ENCODE data around the gene TNFRSF25. TPM values are rescaled to one million over a fixed set of nuclear protein-coding genes. Genes with fewer than 3 reads are reported as not detected.

TNFRSF25 gene
- total and polyA plus RNA-seq, 10 of the 15 experiments (the other 5 are each of a cell fraction or from before 2014, with no cell fraction given) = 0.23 to 8.6 (median 0.46) TPM; not detected in 5

DNA sequence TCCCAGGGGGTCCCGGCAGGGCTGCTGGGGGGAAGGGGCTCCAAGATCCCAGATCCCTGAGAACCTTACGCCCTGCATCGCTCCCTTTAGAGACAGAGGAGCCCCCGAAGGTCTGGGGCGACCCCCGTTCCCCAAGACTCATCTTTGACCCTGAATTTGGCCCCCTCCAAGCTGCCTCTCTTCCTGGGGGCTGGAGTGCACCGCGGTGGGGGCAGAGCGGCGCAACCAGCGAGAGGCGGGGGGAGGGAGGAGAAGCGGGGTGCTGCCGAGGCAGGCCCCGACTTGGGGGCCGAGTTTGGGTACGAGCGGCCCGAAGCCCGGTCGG is 30.9 kb upstream of the TNFRSF25 start:
- Histone ChIP-seq H3K4me2 (ENCODE audit: control insufficient read depth, insufficient read depth) (no peak overlapping the region), H3K27me3 (replicated peaks in 1 of 2; ENCODE audit: control insufficient read depth in 2 of 2, insufficient read depth in 2 of 2, low read length in 1 of 2) (peaks cover 4 to 8% of the 10 kb centered on the region in 2 experiments), H3K9ac (ENCODE audit: control insufficient read depth, insufficient read depth, low read length) (no peak overlapping the region), H3K79me2 (ENCODE audit: control insufficient read depth, insufficient read depth, low read length) (no peaks in the 10 kb centered on the region), H3K27ac (ENCODE audit: control insufficient read depth, insufficient read depth) (no peak overlapping the region), H2AFZ (ENCODE audit: control insufficient read depth, low read depth, low read length) (no peak overlapping the region), H3K4me3 (no peak overlapping the region), H4K20me1 (ENCODE audit: control insufficient read depth, insufficient read depth) (no peaks in the 10 kb centered on the region), H3K4me1 (ENCODE audit: control insufficient read depth, insufficient read depth, low read length) (no peaks in the 10 kb centered on the region), H3K36me3 (ENCODE audit: control insufficient read depth in 2 of 2, insufficient read depth in 2 of 2, low read length in 1 of 2) (no peaks in the 10 kb centered on the region), H3K9me3 (replicated peaks; ENCODE audit: control insufficient read depth, insufficient read depth, low read length) (no peaks in the 10 kb centered on the region)
- ChIA-PET POLR2A (no interaction called here), SMC1A (ENCODE audit: uncharacterized antibody, unreplicated experiment) (no interaction called here), CTCF (no interaction called here), RAD21 (ENCODE audit: unreplicated experiment) (no interaction called here)
- ATAC-seq = no peak
- in situ Hi-C loops (cut with MboI) = loop anchor here (25.0 kb wide), 1 partner anchor 715 kb away; no protein-coding TSS in a partner anchor
- TF ChIP-seq TCF7 (IDR thresholded peaks at IDR 0.05; ENCODE audit: borderline replicate concordance) (no peak), SUZ12 (IDR thresholded peaks at IDR 0.05; ENCODE audit: unreplicated experiment) (peak; percentile 52), HSF1 (IDR thresholded peaks at IDR 0.05; ENCODE audit: low read depth, low read length) (no peak), HDGF (IDR thresholded peaks at IDR 0.05) (no peak), POLR2A (IDR thresholded peaks at IDR 0.05; ENCODE audit: low read depth, low read length) (no peak), NRF1 (conservative IDR thresholded peaks at IDR 0.05; ENCODE audit: low read depth, low read length) (no peak)
- TF ChIP-seq, protein P1, sequence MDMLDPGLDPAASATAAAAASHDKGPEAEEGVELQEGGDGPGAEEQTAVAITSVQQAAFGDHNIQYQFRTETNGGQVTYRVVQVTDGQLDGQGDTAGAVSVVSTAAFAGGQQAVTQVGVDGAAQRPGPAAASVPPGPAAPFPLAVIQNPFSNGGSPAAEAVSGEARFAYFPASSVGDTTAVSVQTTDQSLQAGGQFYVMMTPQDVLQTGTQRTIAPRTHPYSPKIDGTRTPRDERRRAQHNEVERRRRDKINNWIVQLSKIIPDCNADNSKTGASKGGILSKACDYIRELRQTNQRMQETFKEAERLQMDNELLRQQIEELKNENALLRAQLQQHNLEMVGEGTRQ (IDR thresholded peaks at IDR 0.05; ENCODE audit: borderline replicate concordance, low read depth, low read length) = no peak
- TF ChIP-seq, protein P2, sequence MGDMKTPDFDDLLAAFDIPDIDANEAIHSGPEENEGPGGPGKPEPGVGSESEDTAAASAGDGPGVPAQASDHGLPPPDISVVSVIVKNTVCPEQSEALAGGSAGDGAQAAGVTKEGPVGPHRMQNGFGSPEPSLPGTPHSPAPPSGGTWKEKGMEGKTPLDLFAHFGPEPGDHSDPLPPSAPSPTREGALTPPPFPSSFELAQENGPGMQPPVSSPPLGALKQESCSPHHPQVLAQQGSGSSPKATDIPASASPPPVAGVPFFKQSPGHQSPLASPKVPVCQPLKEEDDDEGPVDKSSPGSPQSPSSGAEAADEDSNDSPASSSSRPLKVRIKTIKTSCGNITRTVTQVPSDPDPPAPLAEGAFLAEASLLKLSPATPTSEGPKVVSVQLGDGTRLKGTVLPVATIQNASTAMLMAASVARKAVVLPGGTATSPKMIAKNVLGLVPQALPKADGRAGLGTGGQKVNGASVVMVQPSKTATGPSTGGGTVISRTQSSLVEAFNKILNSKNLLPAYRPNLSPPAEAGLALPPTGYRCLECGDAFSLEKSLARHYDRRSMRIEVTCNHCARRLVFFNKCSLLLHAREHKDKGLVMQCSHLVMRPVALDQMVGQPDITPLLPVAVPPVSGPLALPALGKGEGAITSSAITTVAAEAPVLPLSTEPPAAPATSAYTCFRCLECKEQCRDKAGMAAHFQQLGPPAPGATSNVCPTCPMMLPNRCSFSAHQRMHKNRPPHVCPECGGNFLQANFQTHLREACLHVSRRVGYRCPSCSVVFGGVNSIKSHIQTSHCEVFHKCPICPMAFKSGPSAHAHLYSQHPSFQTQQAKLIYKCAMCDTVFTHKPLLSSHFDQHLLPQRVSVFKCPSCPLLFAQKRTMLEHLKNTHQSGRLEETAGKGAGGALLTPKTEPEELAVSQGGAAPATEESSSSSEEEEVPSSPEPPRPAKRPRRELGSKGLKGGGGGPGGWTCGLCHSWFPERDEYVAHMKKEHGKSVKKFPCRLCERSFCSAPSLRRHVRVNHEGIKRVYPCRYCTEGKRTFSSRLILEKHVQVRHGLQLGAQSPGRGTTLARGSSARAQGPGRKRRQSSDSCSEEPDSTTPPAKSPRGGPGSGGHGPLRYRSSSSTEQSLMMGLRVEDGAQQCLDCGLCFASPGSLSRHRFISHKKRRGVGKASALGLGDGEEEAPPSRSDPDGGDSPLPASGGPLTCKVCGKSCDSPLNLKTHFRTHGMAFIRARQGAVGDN (IDR thresholded peaks at IDR 0.05) = no peak
- 5% methylated on average over 15 of the region's 21 CpGs for WGBS (ENCODE audit: insufficient coverage, insufficient replicate concordance, low lambda C conversion rate, missing lambda C conversion rate)
- no TSS peak for BruUV-seq (replicated peaks)
- DNase-seq (ENCODE audit: low read depth, low spot score) = no peak
- FAIRE-seq = no peak
- intact Hi-C loops (cut with micrococcal nuclease; ENCODE audit: unreplicated experiment) = no loop called here
